HG03060 (cell line): ENCODE measurements around the gene GPR15.
"Not testable (repeated sequence)": the region's sequence is repeated elsewhere in the genome, so short reads cannot be mapped to it uniquely, and the experiment has no call there.

ENCODE experiments used
- ATAC-seq: cut with Tn5 transposase; IDR thresholded peaks from one replicate; pipeline ENCODE4 v1.9.1; 2021; ENCODE audit warnings: low read depth, moderate number of reproducible peaks; ENCODE audit not compliant: unreplicated experiment

The GPR15 gene

GRCh38 chr3:98556164-98557130 is 24.7 kb downstream of the GPR15 start:
- peak; percentile 79 for ATAC-seq

DNA sequence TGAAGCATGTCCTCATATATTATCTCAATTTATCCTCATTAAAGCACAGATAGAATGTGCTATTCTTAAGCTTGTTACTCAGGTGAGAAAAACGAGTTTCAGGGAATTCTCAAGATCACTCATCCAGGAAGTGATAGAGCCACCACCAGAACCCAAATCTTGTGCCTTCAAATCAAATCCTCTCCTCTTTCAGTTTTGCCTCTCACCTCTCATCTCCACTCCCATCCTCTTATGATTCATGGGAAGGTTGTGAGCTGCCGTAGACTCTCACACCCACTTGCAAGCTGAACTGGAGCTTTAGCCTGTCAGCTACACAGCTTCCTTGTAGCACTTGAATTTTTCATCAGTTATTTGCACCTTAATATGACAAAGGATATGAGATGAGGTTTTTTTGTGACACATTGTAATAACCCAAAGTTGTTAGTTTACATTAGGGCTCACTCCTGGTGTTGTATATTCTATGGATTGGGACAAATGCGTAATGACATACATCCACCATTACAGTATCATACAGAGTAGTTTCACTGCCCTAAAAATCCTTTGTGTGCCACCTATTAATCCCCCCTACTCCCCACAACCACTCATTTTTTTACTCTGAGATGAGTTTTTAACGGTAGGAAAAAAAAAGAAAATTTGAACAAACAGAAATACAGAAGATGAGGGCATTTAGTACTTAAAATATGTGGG is 25.7 kb downstream of the GPR15 start:
- ATAC-seq, result no peak

- ATAC-seq, result no peak
These were observed 26.5 kb downstream of the GPR15 start for GRCh38 chr3:98558100-98558827.

- not testable (repeated sequence) for ATAC-seq
These were observed 28.0 kb downstream of the GPR15 start for GRCh38 chr3:98559769-98560168.

- ATAC-seq, result no peak
These were observed 29.1 kb downstream of the GPR15 start for GRCh38 chr3:98560911-98561310.

GRCh38 chr3:98561727-98562521 is 30.1 kb downstream of the GPR15 start:
- ATAC-seq, result no peak

- ATAC-seq, result peak; percentile 50
These were observed 32.0 kb downstream of the GPR15 start for GRCh38 chr3:98563661-98564281.

- ATAC-seq, result no peak
These were observed 32.7 kb downstream of the GPR15 start for GRCh38 chr3:98564282-98565005.

GRCh38 chr3:98565237-98565643 is 33.5 kb downstream of the GPR15 start:
- no peak for ATAC-seq

GRCh38 chr3:98565843-98566242 is 34.1 kb downstream of the GPR15 start:
- ATAC-seq, result no peak

DNA sequence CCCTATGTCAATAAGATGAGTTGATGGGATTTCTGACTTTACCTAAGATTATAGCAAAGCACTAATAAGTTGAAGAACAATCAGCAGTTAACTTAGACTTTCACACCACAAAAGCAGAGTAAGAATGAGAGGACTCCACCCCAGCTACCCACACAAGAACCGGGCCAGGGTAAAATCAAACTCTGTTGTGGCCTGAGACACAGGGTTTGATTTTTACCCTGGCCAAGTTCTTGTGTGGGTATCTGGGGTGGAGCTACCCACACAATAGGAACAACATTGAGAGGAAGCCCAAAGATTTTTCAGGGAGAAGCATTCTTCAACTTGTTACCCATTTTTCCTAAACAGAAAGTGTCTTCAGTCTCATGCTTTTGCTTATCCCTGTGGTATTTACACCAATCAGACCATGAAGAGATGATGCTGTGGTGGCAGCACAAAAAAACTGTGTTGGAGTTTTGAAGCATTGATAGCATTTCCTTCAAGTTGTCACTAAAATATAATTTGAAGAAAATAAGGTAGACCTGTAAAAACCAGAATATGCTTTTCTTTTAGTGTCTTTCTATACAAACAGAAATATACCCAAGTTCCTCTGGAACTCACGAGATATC is 36.0 kb downstream of the GPR15 start:
- no peak for ATAC-seq

DNA sequence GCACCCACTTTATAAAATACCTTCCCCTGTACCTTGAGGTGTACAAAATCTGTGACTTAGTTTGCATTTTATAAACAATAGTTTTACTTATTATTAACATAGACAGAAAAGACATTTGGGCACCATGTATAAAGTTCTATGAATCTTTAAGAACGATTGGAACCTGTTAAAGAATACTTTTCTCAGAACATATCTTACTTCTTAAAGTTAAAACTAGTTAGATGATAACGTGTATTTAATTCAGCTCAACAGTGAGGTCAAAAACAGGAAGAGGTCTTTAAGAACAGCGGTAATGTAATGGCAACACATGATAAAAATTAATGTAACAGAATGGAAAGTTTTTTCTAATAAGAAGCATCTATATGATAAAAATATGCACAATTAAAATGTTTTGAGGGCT is 36.6 kb downstream of the GPR15 start:
- no peak for ATAC-seq

DNA sequence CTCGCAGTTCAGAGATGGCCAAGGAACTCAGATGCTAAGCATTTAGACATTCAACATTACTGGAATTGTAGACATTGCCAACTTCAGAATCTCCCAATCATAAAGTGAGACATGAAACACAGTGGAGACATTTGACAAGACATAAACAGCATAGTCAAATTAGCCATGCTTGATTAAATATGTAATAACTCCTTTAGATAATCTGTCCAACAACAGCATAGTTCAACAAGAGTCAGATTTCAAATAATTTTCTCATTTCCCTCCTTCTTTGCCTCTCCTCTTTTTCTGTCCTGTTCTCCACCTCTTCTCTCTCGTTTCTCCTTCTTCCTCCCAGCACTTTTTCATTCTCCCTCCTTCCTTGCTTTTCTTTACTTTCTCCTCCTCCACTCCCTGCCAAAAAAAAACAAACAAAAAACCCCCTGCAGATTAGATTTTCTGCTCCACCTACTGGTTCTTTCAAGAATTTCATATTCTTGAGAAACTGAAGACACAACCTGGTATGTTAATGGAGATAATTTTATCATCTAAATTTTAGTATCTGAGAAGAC is 41.5 kb downstream of the GPR15 start:
- ATAC-seq, result no peak

DNA sequence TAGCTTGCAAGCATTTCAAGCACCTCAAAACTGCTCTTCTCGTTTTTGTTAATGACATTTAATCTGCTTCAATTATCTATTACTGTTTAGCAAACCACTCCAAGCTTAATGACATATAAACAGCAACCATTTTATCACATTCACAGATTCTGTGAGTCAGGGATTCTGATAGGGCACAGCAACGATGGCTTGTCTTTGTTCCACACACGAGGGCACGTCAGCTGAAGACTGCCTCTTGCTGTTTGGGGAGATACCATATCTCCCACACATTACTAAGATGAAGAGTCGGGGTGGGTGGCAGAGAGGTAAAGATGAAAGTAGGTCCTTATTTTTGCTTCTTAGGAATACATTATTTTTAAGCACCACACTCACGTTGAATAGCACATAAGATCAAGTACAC is 42.4 kb downstream of the GPR15 start:
- no peak for ATAC-seq

- ATAC-seq, result no peak
These were observed 45.6 kb downstream of the GPR15 start for GRCh38 chr3:98577178-98577895.

DNA sequence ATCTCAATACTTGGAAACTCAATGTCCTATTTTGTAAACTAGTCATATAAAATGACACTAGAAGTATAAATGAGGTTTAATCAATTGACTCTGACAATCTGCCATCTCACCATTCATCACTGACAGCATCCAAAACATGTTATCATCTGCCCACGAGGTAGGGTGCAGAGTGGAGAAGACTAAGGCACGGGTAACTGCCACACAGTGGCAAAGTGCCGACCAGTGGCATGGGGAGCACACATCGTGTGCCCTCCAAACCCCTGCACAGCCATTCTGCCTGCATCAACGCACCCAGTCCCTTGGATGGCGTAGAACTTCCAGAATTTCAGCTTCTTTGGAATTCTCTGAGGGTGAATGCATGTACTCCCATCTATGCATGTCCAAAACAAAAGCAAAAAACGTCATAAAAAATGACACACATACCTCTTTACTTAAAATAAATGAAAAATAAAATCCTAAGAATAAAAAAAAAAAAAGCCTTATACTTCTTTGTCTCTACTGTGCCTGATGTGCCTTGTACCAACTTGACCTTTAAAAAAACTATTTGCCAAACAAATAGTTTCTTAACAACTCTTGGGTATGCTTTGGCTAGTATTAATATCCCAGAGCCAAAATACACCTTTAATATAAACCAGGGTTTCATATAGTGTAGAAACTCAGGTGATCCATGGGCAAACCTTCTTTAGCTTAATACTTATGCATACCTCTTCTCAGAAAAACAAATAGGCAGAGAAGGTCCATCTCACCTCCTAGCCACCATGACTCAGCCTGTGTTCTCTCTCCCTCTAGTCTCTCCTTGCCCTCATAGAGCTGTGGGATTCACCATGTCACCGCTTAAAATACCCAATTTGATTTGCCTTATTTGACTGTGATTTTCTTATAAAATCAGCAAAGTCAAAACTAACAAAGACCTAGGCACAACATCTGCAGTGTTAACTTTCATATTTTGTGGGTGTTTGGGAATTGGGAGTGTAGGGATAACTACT is 48.9 kb downstream of the GPR15 start:
- ATAC-seq, result no peak

- no peak for ATAC-seq
These were observed 49.7 kb downstream of the GPR15 start for GRCh38 chr3:98581474-98581873.
